Astrocyte (in vitro differentiated cells and primary cell): ENCODE data around the gene SYNM. TPM values are rescaled to one million over a fixed set of nuclear protein-coding genes. Genes with fewer than 3 reads are reported as not detected.

Experiments
- DNase-seq: peaks from one replicate; pipeline ENCODE4 v3.0.0-alpha.2; 2010; ENCODE audit warnings: low read depth
- FAIRE-seq: peaks from 2 replicates; lab custom pipeline; 2011; peaks lifted over from hg19 to GRCh38; lab: Jason Lieb, UNC
- H2AFZ ChIP-seq: 2 replicates; pipeline ENCODE4 v1.6.0; 2012; ENCODE audit warnings: low read depth, low read length, inconsistent platforms
- H3K27ac ChIP-seq: 2 replicates; pipeline ENCODE4 v1.5.1; 2011; ENCODE audit warnings: low read depth, low read length, inconsistent platforms
- H3K27me3 ChIP-seq: 2 replicates; pipeline ENCODE4 v1.6.0; 2011; ENCODE audit warnings: low read length, inconsistent platforms; ENCODE audit not compliant: insufficient read depth
- H3K36me3 ChIP-seq: 2 replicates; pipeline ENCODE4 v1.5.1; 2011; ENCODE audit warnings: low read length, inconsistent platforms; ENCODE audit not compliant: insufficient read depth
- H3K4me1 ChIP-seq: 2 replicates; pipeline ENCODE4 v1.5.1; 2011; ENCODE audit warnings: low read length, inconsistent platforms; ENCODE audit not compliant: insufficient read depth
- H3K4me2 ChIP-seq: 2 replicates; pipeline ENCODE4 v1.6.0; 2012; ENCODE audit warnings: low read length, inconsistent platforms
- H3K4me3 ChIP-seq: 2 replicates; pipeline ENCODE4 v1.5.1; 2011; ENCODE audit warnings: low read depth, mild to moderate bottlenecking, low read length, inconsistent platforms; ENCODE audit not compliant: insufficient read depth
- H3K79me2 ChIP-seq: 2 replicates; pipeline ENCODE4 v1.6.0; 2012; ENCODE audit warnings: mild to moderate bottlenecking, low read length, inconsistent platforms; ENCODE audit not compliant: insufficient read depth
- H3K9ac ChIP-seq: 2 replicates; pipeline ENCODE4 v1.6.0; 2012; ENCODE audit warnings: mild to moderate bottlenecking, low read length, inconsistent platforms
- H3K9me3 ChIP-seq: 2 replicates; pipeline ENCODE4 v1.5.1; 2012; ENCODE audit warnings: low read depth, mild to moderate bottlenecking, low read length, inconsistent platforms; ENCODE audit not compliant: insufficient read depth
- H4K20me1 ChIP-seq: 2 replicates; pipeline ENCODE4 v1.6.0; 2012; ENCODE audit warnings: low read length, inconsistent platforms; ENCODE audit not compliant: insufficient read depth
- H3K27ac Mint-ChIP-seq: one replicate; pipeline ENCODE4 v1.8.0; 2021; ENCODE audit warnings: mild to moderate bottlenecking, mixed read lengths; ENCODE audit not compliant: unreplicated experiment
- H3K27me3 Mint-ChIP-seq: one replicate; pipeline ENCODE4 v1.8.0; 2021; ENCODE audit warnings: low read depth, mixed read lengths; ENCODE audit not compliant: unreplicated experiment
- H3K36me3 Mint-ChIP-seq: one replicate; pipeline ENCODE4 v1.8.0; 2021; ENCODE audit warnings: low read depth, mixed read lengths; ENCODE audit not compliant: unreplicated experiment
- H3K4me1 Mint-ChIP-seq: one replicate; pipeline ENCODE4 v1.8.0; 2021; ENCODE audit warnings: low read depth, mixed read lengths; ENCODE audit not compliant: unreplicated experiment
- H3K4me3 Mint-ChIP-seq: one replicate; pipeline ENCODE4 v1.8.0; 2021; ENCODE audit warnings: mild to moderate bottlenecking, moderate library complexity, mixed read lengths; ENCODE audit not compliant: unreplicated experiment
- H3K9me3 Mint-ChIP-seq: one replicate; pipeline ENCODE4 v1.8.0; 2021; ENCODE audit warnings: mild to moderate bottlenecking, mixed read lengths; ENCODE audit not compliant: unreplicated experiment
- CTCF ChIP-seq: IDR thresholded peaks from 2 replicates; pipeline ENCODE4 v1.5.1; 2011; ENCODE audit warnings: low read depth, mild to moderate bottlenecking, inconsistent platforms, low read length, moderate library complexity; ENCODE audit not compliant: insufficient read depth
- EZH2 ChIP-seq: IDR thresholded peaks from 2 replicates; pipeline ENCODE4 v1.6.1; 2012; ENCODE audit warnings: mild to moderate bottlenecking, low read length, inconsistent platforms; ENCODE audit not compliant: insufficient read depth
- total RNA-seq: library from RNA; stranded (reverse); gene quantifications from 2 replicates; pipeline ENCODE4 v1.2.1, GENCODE V29; 2021

SYNM gene
- total RNA-seq, 1 donor from 2014 or later = 9.7 TPM

- H3K79me2 ChIP-seq = no peaks in the 10 kb centered on the region
- H2AFZ ChIP-seq = no peak overlapping the region
- H3K9me3 ChIP-seq = no peaks in the 10 kb centered on the region
- H3K4me1 Mint-ChIP-seq = peaks cover 16% of the 10 kb centered on the region
- no peak overlapping the region for H3K4me3 Mint-ChIP-seq
- peaks cover 9% of the 10 kb centered on the region for H3K27me3 Mint-ChIP-seq
- H3K9ac ChIP-seq = no peak overlapping the region
- H3K27me3 ChIP-seq = no peaks in the 10 kb centered on the region
- H3K27ac ChIP-seq = no peak overlapping the region
- peaks cover 16% of the 10 kb centered on the region for H4K20me1 ChIP-seq
- FAIRE-seq (no peak), DNase-seq (no peak)
- H3K4me2 ChIP-seq = no peak overlapping the region
- no peak overlapping the region for H3K4me3 ChIP-seq
- H3K9me3 Mint-ChIP-seq = no peaks in the 10 kb centered on the region
- no peak overlapping the region for H3K27ac Mint-ChIP-seq
- peaks cover 8% of the 10 kb centered on the region for H3K4me1 ChIP-seq
- H3K36me3 Mint-ChIP-seq = peaks cover 10% of the 10 kb centered on the region
- no peak for TF ChIP-seq CTCF
- no peak for TF ChIP-seq EZH2
- peaks cover 2% of the 10 kb centered on the region for H3K36me3 ChIP-seq
These were observed 4.1 kb downstream of the SYNM start for GRCh38 chr15:99108993-99109392.

- Histone ChIP-seq H2AFZ (no peak overlapping the region), H3K36me3 (peaks cover 2% of the 10 kb centered on the region), H3K27me3 (no peaks in the 10 kb centered on the region), H3K9ac (no peak overlapping the region), H3K4me3 (no peak overlapping the region), H3K9me3 (no peaks in the 10 kb centered on the region), H4K20me1 (peaks cover 16% of the 10 kb centered on the region), H3K4me1 (peaks cover 8% of the 10 kb centered on the region), H3K27ac (no peak overlapping the region), H3K79me2 (no peaks in the 10 kb centered on the region), H3K4me2 (no peak overlapping the region)
- no peak for FAIRE-seq
- Mint-ChIP-seq H3K36me3 (peaks cover 16% of the 10 kb centered on the region), H3K4me3 (no peak overlapping the region), H3K27ac (peak overlapping the region; percentile 75), H3K4me1 (peaks cover 16% of the 10 kb centered on the region), H3K9me3 (no peaks in the 10 kb centered on the region), H3K27me3 (peaks cover 9% of the 10 kb centered on the region)
- DNase-seq = no peak
- TF ChIP-seq EZH2 (no peak), CTCF (no peak)
These were observed 4.7 kb downstream of the SYNM start for GRCh38 chr15:99109555-99110021.

- no peak overlapping the region for H3K4me2 ChIP-seq
- no peaks in the 10 kb centered on the region for H3K79me2 ChIP-seq
- no peaks in the 10 kb centered on the region for H3K9me3 ChIP-seq
- Mint-ChIP-seq H3K4me3 (no peak overlapping the region), H3K9me3 (no peaks in the 10 kb centered on the region), H3K36me3 (peaks cover 20% of the 10 kb centered on the region), H3K4me1 (peaks cover 16% of the 10 kb centered on the region), H3K27me3 (peaks cover 9% of the 10 kb centered on the region), H3K27ac (peak overlapping the region; percentile 75)
- peaks cover 2% of the 10 kb centered on the region for H3K36me3 ChIP-seq
- H4K20me1 ChIP-seq = peaks cover 16% of the 10 kb centered on the region
- H2AFZ ChIP-seq = no peak overlapping the region
- no peak overlapping the region for H3K9ac ChIP-seq
- FAIRE-seq (no peak), DNase-seq (no peak)
- TF ChIP-seq EZH2 = no peak
- TF ChIP-seq CTCF = no peak
- peaks cover 8% of the 10 kb centered on the region for H3K4me1 ChIP-seq
- H3K27me3 ChIP-seq = no peaks in the 10 kb centered on the region
- H3K27ac ChIP-seq = no peak overlapping the region
- no peak overlapping the region for H3K4me3 ChIP-seq
These were observed 5.2 kb downstream of the SYNM start for GRCh38 chr15:99110093-99110492.
